PC-3 (cell line): ENCODE measurements around the gene JAK2.

ENCODE experiments used
- CTCF ChIP-seq: fragments of 300-600 bp; sonication (generic); conservative IDR thresholded peaks from 2 replicates; pipeline ENCODE4 v1.5.1; 2017; ENCODE audit warnings: antibody characterized with exemption, low read depth, mild to moderate bottlenecking, low read length
- EZH2 ChIP-seq: fragments of 300-600 bp; sonication (generic); IDR thresholded peaks from one replicate; pipeline ENCODE4 v1.6.1; 2017; ENCODE audit warnings: antibody characterized with exemption, mild to moderate bottlenecking, low read length; ENCODE audit not compliant: unreplicated experiment

- TF ChIP-seq CTCF: no peak
- TF ChIP-seq EZH2: no peak
Measured at GRCh38 chr9:4983601-4984165, 1.4 kb upstream of the JAK2 start.
